HUES6 (cell line): ENCODE results near the gene NCOA1.
"Not testable (repeated sequence)": the region's sequence is repeated elsewhere in the genome, so short reads cannot be mapped to it uniquely, and the experiment has no call there.

Source experiments
- H3K27ac ChIP-seq: 2 replicates; pipeline ENCODE4 v1.7.0; 2013; ENCODE audit warnings: low read depth, mild to moderate bottlenecking, low read length, inconsistent platforms
- H3K27me3 ChIP-seq: 2 replicates; pipeline ENCODE4 v1.6.1; 2013; ENCODE audit warnings: low read length; ENCODE audit not compliant: control insufficient read depth, insufficient read depth
- H3K36me3 ChIP-seq: 2 replicates; pipeline ENCODE4 v1.6.1; 2013; ENCODE audit warnings: low read length; ENCODE audit not compliant: control insufficient read depth, insufficient read depth
- H3K4me1 ChIP-seq: 2 replicates; pipeline ENCODE4 v1.6.1; 2013; ENCODE audit warnings: low read length; ENCODE audit not compliant: control insufficient read depth, insufficient read depth
- H3K4me3 ChIP-seq: 2 replicates; pipeline ENCODE4 v1.5.1; 2013; ENCODE audit warnings: low read depth, low read length
- H3K9ac ChIP-seq: one replicate; pipeline ENCODE4 v1.6.1; 2013; ENCODE audit warnings: mild to moderate bottlenecking, low read length
- H3K9me3 ChIP-seq: 2 replicates; pipeline ENCODE4 v1.6.1; 2013; ENCODE audit warnings: low read depth, low read length; ENCODE audit not compliant: control insufficient read depth, insufficient read depth

The NCOA1 gene

DNA sequence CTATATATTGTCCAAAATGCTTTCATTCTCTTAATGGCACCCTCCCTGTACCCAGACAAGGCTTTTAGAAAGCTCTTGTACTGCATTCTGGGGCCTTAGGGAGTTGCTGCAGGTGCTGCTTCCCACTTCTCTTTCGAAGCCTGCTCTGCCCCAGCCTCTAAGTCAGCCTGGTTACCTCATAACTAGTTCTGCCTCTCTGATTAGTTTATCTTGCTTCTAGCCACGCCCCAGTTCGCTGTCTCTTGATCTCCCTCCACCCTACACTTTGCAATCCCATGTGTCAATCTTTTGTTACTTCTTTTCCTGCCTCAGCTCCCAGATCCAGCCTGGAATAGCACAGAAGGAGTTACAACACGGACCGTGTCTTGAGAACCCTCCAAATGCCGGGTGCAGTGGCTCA, 13.8 kb upstream of the NCOA1 start:
- Histone ChIP-seq H3K27me3 (no peaks in the 10 kb centered on the region), H3K9ac (no peak overlapping the region)

DNA sequence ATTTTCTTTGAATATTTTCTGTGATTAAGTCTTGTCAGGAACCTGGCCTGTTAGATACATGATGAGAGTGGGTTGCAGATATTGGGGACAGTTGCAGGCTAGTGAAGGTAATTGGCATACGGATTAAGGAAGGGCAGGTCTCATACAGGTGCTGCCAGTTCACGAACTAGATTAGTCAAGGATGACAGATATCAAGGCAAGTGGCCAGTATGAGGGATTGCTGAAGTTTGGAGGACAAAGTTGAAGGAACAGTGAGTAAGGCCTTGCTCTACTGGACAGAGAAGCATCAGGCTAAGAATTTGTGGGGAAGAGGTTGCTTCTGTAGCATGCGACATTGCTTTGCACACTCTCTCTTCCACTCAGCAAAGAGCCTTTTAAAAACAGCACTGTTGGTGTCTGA, 12.8 kb upstream of the NCOA1 start:
- Histone ChIP-seq H3K9me3 (peaks cover 5% of the 10 kb centered on the region), H3K4me3 (no peak overlapping the region), H3K36me3 (no peaks in the 10 kb centered on the region), H3K27ac (no peak overlapping the region), H3K27me3 (no peaks in the 10 kb centered on the region), H3K9ac (no peak overlapping the region), H3K4me1 (no peaks in the 10 kb centered on the region)

More for the DNA sequence above, 13.8 kb upstream of the NCOA1 start:
- H3K4me1 ChIP-seq = no peaks in the 10 kb centered on the region
- no peak overlapping the region for H3K4me3 ChIP-seq
- no peaks in the 10 kb centered on the region for H3K36me3 ChIP-seq
- peaks cover 5% of the 10 kb centered on the region for H3K9me3 ChIP-seq
- H3K27ac ChIP-seq = no peak overlapping the region

DNA sequence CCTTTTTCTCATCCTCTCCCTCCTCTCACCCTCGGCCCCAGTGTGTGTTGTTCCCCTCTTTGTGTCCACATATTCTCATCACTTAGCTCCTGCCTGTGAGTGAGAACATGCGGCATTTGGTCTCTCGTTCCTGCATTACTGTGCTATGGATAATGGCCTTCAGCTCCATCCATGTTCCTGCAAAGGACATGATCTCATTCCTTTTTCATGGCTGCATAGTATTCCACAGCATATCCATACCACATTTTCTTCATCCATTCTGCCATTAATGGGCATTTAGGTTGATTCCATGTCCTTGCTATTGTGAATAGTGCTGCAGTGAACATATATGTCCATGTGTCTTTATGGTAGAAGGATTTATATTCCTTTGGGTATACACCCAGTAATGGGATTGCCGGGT, 10.8 kb upstream of the NCOA1 start:
- peaks cover 11% of the 10 kb centered on the region for H3K9me3 ChIP-seq
- H3K27me3 ChIP-seq = no peaks in the 10 kb centered on the region
- no peaks in the 10 kb centered on the region for H3K4me1 ChIP-seq
- no peak overlapping the region for H3K9ac ChIP-seq
- no peak overlapping the region for H3K27ac ChIP-seq
- H3K4me3 ChIP-seq = no peak overlapping the region
- H3K36me3 ChIP-seq = no peaks in the 10 kb centered on the region

DNA sequence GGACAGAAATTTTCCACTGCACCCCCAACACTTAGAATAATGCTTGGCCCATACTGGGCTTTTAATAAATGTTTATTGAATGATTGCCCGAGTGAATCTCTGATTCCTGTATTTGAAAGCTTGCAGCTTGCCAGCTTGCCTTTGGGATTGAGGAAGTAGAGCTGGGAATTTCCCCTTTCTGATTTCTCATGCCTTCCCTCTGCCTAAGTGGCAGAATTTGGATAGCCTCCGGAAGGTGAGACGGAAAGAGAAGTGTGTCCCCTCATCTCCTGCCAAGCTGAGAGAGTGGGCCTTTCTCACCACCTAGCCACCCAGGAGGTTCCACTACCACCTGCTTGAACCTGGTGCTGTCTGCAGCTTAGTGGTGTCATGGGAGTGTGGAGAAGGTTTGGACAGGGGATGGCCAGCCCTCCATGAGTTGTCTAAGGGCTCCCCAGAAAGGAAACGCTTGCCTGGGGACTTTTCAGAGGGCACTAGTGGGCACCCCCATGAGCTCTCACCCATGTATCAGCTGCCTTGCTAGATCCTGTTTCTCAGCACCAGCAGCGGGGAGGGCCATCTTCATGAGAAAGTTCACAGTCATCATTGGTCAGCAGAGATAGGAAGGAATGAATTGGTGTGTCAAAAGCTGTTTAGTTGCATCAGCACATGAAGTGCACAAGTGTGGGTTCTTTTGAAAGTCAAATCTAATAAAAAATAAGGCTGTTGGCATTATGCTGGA, 8.6 kb upstream of the NCOA1 start:
- H3K9ac ChIP-seq = no peak overlapping the region
- no peaks in the 10 kb centered on the region for H3K27me3 ChIP-seq

DNA sequence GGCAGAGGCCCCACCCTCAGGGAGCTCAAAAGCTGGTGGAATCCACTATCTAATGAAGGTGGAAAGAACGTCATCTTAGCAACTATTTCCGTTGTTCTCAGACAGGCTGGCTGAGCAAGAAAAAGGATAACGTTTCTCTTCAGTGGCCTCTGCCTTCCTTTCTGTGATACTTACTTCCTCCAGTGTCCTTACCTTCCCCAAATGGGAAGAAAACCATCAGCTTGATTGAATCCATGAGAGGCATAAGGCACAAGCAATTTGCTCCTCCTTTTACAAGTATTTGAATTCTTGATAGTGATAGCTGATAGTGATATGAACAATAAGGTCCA, 8.1 kb upstream of the NCOA1 start:
- no peak overlapping the region for H3K9ac ChIP-seq
- no peak overlapping the region for H3K27ac ChIP-seq
- H3K36me3 ChIP-seq = no peaks in the 10 kb centered on the region
- H3K27me3 ChIP-seq = no peaks in the 10 kb centered on the region
- no peak overlapping the region for H3K4me3 ChIP-seq
- peaks cover 11% of the 10 kb centered on the region for H3K9me3 ChIP-seq
- H3K4me1 ChIP-seq = no peaks in the 10 kb centered on the region

More for the DNA sequence above, 8.6 kb upstream of the NCOA1 start:
- Histone ChIP-seq H3K9me3 (peaks cover 11% of the 10 kb centered on the region), H3K36me3 (no peaks in the 10 kb centered on the region), H3K4me3 (no peak overlapping the region), H3K27ac (no peak overlapping the region), H3K4me1 (no peaks in the 10 kb centered on the region)

DNA sequence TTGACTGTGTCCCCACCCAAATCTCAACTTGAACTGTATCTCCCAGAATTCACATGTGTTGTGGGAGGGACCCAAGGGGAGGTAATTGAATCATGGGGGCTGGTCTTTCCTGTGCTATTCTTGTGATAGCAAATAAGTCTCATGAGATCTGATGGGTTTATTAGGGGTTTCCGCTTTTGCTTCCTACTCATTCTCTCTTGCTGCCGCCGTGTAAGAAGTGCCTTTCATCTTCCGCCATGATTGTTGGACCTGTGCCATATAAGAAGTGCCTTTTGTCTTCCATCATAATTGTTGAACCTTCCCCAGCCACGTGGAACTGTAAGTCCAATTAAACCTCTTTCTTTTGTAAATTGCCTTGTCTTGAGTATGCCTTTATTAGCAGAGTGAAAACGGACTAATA, 6.4 kb upstream of the NCOA1 start:
- not testable (repeated sequence) for H3K36me3 ChIP-seq
- H3K9me3 ChIP-seq = peaks cover 11% of the 10 kb centered on the region

DNA sequence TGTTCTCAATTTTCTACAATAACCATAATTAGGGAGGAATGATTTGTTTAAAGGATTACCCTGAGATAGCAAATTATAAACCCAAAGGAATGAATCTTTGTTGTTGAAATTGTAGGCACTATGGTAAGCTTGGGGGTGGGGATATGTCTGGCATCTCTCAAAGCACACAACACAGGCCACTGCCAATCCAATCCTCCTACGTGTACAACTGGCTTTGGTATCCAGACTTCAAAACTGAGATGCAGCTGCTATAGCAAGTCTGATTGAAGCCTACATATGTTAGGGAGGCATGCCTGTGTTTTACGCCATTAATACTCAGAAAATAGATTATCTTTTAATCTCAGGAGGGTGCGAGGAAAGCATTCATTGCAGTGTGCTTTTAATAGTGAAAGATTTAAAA, 5.9 kb upstream of the NCOA1 start:
- Histone ChIP-seq H3K9ac (no peak overlapping the region), H3K27ac (no peak overlapping the region), H3K36me3 (no peaks in the 10 kb centered on the region), H3K4me3 (no peak overlapping the region), H3K27me3 (no peaks in the 10 kb centered on the region; the same call in 1 of the 2 replicates), H3K4me1 (peaks cover 10% of the 10 kb centered on the region), H3K9me3 (peaks cover 9% of the 10 kb centered on the region)

More for the DNA sequence above, 6.4 kb upstream of the NCOA1 start:
- not testable (repeated sequence) for H3K27me3 ChIP-seq, H3K27ac ChIP-seq, H3K4me1 ChIP-seq, H3K4me3 ChIP-seq, H3K9ac ChIP-seq

DNA sequence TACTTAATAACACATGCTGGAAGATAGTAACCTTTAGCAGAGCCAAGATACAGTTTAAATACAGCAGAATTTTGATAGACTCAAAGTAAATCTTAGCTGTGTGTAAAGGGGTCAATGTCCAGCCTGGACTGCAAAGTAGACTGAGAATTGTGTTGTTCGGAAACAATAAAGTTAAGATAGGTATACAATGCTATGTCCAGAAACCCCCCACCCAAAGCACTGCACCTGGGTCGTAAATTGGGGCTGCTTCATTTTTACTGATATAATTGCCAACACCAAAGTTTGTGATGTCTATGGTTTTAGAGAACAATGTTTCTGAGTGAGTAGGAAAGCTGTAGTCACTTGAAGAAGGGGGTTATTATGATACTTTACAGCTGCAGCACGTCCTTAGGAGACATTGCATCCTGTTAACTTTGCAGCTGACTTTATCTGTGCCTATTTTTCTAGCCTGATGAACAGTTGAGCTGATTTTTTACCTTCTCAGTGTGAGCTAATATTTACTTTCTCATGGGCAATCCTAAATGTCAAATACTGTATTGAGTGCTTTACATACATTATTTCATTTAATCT, 4.3 kb upstream of the NCOA1 start:
- no peak overlapping the region for H3K4me3 ChIP-seq
- peaks cover 10% of the 10 kb centered on the region for H3K4me1 ChIP-seq
- H3K36me3 ChIP-seq = no peaks in the 10 kb centered on the region
- peaks cover 5% of the 10 kb centered on the region; the same call in 1 of the 2 replicates for H3K9me3 ChIP-seq
- no peaks in the 10 kb centered on the region; the same call in 1 of the 2 replicates for H3K27me3 ChIP-seq
- H3K9ac ChIP-seq = no peak overlapping the region
- H3K27ac ChIP-seq = no peak overlapping the region

DNA sequence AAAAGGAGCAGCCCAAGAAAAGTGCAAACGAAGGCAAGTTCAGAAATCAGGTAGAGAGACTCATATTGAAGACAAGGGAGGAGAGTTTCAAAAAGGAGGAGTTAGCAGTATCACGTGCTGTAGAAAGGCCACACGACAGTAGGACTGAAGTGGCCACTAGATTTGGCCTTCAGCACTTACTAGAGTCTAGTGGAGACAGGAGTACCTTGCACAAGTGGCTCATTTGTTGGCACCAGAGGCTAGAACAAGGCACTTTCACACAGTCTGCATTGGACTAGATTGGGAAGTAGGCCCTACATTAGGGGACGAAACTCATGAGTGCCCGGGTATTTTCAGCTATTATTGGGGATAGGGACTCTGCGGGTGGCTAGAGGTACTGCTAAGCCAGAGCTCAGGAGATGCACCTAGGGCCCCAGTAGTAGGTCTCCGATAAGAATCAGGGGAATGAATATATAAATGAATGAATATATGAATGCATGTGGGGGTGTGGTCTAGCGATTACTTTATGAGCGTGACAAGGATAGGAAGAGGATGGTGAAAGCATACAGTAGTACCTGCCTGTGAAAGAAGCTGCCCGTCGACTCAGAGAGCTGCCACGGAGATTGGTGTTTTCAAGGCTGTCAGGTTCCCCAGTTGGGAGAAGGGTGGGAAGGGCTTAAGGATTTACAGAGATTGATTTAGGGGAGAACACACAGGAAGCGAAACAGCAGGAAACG, 1.4 kb upstream of the NCOA1 start:
- H3K4me3 ChIP-seq = peak overlapping the region; percentile 96
- H3K4me1 ChIP-seq = peaks cover 18% of the 10 kb centered on the region
- H3K27ac ChIP-seq = no peak overlapping the region
- H3K9me3 ChIP-seq = no peaks in the 10 kb centered on the region
- peaks cover 17% of the 10 kb centered on the region for H3K27me3 ChIP-seq
- no peaks in the 10 kb centered on the region for H3K36me3 ChIP-seq
- H3K9ac ChIP-seq = peak overlapping the region; percentile 24

DNA sequence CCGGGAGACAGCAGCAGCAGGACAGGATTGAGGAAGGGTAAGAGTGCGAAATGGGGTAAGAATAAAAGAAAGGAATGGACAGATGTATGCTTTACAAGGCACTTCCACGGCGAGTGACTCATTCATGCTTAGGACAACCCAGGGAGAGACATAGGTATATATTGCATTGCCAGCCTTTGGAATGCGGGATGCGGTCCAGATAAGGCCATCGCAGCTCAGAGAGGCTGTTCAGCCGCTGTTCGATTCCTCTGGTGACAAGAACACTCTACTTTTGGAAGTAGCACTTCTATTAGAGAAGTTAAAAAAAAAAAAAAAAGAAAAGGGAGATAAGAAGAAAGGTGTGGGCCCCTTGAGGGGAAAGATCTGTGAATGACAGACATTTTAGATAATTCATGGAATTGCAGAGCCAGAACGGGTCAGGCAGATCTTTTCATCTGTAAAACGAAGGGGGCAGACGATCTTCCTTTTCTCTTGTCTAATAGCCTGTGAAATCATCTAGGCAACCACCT, 819 bp upstream of the NCOA1 start:
- Histone ChIP-seq H3K27ac (no peak overlapping the region; the same call in 1 of the 2 replicates), H3K4me1 (peaks cover 18% of the 10 kb centered on the region), H3K27me3 (peaks cover 17% of the 10 kb centered on the region), H3K36me3 (no peaks in the 10 kb centered on the region), H3K9ac (peak overlapping the region; percentile 14), H3K9me3 (no peaks in the 10 kb centered on the region), H3K4me3 (peak overlapping the region; percentile 96)
